ENCODE results near the gene TMEM181.

- no peak for TF ChIP-seq EZH2 (IDR thresholded peaks at IDR 0.05; ENCODE audit: borderline replicate concordance)
- TF ChIP-seq CTCF (IDR thresholded peaks at IDR 0.05; ENCODE audit: poor library complexity), result no peak
- TF ChIP-seq EZH2phosphoT487 (IDR thresholded peaks at IDR 0.05; ENCODE audit: low read depth, severe bottlenecking, unreplicated experiment), result no peak
Observed at GRCh38 chr6:158653577-158654354, 93.9 kb downstream of the TMEM181 start.
